GM12873 (cell line): ENCODE results near the gene EFCAB13.

Source experiments
- TF ChIP-seq, protein P1 (sequence below): IDR thresholded peaks from 2 replicates; pipeline ENCODE4 v1.5.1; 2012; ENCODE audit warnings: low read depth, mild to moderate bottlenecking, moderate library complexity, low read length, control low read depth; ENCODE audit not compliant: insufficient read depth; ENCODE audit errors: missing control alignments

The EFCAB13 gene

DNA sequence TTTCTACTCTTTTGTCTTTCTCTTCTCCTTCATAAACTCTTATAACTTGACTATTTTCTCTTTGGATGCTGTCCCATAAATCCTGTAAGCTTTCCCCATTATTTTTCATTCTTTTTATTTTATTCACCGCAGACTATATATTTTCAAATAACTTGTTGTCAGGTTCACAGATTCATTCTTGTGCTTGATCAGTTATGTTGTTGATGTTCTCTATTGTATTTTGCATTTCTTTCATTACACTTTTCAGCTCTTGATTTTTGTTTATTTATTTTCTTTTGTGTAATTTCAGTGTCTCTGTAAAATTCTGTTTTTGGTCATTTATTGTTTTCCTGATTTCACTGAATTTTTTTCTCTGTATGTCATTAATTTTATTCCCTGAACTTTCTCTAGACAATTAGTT is 49.2 kb downstream of the EFCAB13 start:
- TF ChIP-seq, protein P1, sequence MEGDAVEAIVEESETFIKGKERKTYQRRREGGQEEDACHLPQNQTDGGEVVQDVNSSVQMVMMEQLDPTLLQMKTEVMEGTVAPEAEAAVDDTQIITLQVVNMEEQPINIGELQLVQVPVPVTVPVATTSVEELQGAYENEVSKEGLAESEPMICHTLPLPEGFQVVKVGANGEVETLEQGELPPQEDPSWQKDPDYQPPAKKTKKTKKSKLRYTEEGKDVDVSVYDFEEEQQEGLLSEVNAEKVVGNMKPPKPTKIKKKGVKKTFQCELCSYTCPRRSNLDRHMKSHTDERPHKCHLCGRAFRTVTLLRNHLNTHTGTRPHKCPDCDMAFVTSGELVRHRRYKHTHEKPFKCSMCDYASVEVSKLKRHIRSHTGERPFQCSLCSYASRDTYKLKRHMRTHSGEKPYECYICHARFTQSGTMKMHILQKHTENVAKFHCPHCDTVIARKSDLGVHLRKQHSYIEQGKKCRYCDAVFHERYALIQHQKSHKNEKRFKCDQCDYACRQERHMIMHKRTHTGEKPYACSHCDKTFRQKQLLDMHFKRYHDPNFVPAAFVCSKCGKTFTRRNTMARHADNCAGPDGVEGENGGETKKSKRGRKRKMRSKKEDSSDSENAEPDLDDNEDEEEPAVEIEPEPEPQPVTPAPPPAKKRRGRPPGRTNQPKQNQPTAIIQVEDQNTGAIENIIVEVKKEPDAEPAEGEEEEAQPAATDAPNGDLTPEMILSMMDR, result no peak

DNA sequence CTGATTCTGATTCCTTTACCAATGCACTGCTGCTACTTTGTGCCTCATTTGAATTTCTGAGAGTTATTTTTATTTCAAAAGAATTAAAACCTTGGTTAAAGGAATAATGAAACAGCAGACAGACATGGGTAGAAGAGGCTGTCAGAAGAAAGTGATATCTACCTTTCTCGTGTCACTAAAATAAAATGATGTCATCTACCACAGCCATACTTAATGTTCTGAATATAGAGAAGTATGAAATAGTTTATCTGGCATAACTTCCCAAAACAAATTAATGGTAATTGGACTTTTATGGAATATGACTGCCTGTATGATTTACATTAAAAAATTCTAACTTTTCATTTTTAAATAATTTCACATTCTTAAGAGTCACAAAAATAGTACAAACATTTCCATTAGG is 52.5 kb downstream of the EFCAB13 start:
- TF ChIP-seq, protein P1, result no peak

DNA sequence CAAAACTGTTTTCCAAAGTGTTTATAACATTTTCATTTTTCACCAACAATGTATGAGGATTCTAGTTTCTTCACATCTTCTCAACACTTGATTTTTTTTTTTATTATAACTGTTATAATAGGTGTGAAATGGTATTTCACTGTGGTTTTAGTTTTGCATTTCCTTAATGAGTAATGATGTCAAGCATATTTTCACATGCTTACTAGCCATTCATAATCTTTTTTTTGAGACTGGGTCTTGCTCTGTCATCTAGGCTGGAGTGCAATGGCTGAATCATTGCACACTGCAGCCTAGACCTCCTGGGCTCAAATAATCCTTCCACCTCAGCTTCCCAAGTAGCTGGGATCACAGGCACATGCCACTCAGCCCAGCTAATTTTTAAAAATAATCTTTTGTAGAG is 65.1 kb downstream of the EFCAB13 start:
- TF ChIP-seq, protein P1, result no peak

DNA sequence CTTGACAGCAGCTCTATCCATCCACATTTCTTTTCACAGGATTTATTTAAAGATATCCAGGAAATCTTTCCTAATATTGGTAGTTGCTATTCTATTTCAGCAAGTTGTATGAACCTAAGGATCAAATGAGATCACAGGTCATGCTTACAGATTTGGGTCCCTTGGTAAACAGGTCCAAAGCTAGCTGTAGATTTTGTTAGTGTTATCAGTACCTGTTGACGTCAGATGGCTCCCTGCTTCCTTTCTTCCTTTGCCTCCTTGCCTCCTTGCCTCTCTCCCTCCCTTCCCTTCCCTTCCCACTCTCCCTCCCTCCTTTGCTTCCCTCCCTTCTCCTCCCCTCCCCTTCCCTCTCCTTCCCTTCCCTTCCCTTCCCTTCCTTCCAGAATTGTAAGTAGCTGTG is 76.6 kb downstream of the EFCAB13 start:
- TF ChIP-seq, protein P1, result no peak

DNA sequence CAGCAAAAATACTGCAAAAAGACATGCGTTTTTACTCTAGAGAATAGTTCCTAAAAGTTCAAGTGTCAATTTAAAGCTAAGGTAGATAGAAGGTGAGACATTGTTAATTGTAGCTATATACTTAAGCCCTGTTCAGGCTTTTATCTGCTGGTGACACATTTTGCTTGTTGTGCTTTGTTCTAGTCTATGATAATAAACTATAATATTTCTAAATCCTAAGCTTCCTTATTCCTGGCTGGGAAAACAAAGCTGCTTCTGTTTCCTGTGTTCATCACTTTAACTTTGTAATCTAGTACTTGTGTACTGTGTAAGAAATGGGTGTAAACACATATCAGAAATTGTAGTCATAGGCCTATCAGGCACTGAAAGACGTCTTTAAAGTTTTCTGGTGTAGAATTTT is 77.3 kb downstream of the EFCAB13 start:
- TF ChIP-seq, protein P1, result no peak

DNA sequence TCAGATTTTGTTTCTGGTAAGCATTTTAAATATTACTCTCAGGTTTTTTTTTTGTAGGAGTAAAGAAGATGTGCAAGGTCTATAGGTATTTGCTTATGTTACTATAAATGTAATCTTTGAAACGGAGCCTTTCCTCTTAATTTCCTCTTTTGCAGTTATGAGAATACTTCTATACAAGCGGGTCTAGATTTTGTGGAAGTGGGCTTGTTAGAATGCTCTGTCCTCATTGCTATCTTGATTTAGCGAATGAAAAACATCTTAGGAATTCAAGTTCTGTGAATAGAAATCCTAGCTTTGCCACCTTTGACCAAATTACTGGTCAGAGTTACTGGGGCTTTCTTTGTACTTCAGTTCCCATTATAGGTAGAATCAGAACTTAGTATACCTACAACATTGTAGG is 80.3 kb downstream of the EFCAB13 start:
- TF ChIP-seq, protein P1, result no peak

DNA sequence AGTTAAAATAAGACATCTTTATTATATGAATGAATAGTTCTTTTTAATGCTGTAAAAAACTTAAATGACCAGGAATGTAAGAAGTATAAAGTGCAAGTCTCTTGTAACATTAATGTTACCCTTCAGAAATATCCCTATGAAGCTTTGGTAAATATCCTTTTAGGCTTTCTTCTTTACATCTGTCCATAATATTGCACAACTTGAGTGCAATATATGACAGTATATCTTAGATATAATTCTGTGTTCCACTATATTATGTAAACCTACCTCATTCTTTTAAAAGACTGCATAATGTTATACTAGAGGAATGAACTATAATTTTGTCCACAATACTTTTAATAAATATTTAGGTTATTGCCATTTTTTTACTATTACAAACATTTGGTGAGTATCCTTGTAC is 81.1 kb downstream of the EFCAB13 start:
- TF ChIP-seq, protein P1, result no peak

DNA sequence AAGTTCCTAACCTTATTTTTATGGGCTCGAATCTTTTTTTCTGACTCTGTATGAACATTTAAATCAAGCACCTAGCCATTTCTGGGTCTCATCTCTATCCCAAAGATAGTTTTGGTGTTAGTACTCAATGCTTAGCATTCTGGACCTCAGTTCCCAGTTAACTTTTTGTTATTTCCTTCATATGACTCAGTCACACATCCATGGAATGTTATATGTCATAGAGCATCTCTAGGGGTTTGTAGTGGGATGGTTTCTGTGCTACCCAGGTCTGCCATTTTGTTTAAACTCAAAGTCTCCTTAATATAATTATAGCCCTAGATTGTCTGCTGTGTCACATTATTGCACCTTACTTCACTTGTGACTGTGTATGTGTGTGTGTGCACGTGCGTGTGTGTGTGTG is 90.1 kb downstream of the EFCAB13 start:
- TF ChIP-seq, protein P1, result no peak
